HG02852 (cell line): ENCODE results near the gene PRRT3.

Experiments
- ATAC-seq: cut with Tn5 transposase; IDR thresholded peaks from one replicate; pipeline ENCODE4 v1.9.1; 2021; ENCODE audit warnings: mild to moderate bottlenecking, moderate library complexity; ENCODE audit not compliant: unreplicated experiment

PRRT3 gene

DNA sequence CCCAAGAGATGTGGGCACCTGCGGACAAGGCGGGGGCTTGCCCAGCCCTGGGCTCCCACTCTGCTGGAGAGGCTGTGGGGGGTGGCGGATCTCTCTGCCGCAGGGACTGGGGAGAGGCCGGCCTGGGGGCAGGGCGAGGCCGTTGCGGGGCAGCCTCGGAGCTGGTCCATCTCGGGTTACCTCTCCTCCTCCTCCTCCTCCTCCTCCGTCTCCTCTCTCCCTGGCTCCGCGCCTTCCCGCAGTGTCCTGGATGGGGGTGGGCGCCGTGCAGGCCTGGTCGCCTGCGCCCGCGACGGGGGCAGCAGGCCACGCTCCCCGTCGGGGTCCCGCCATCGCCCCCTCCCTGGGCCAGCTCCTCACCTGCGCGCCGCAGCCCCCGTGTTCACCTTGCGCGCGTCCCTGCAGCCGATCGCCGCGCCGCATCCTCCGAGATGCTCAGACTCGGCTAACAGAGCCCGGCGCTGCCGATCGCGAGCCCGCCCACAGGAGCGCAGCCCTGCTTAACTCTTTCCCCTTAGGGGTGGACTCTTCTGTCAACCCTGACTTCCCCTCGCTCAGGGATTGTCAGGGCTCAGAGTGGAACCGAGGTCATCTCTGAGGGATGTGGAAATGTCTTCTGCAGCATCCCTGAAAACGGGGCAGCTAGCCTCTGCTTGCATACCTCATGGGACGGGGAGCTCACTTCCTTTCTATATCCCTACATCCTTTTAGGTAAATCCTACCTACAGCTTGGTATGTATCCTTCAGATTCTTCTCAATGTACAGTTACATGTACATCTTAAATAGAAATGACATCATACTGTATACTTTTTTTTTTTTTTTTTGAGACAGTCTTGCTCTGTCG, at the start of gene PRRT3:
Gene PRRT3, minus strand, starts transcription at position 447 of the 844 bp plus-strand sequence. CDS start 2,293 bp downstream, outside the sequence.
- ATAC-seq, result peak; percentile 76

DNA sequence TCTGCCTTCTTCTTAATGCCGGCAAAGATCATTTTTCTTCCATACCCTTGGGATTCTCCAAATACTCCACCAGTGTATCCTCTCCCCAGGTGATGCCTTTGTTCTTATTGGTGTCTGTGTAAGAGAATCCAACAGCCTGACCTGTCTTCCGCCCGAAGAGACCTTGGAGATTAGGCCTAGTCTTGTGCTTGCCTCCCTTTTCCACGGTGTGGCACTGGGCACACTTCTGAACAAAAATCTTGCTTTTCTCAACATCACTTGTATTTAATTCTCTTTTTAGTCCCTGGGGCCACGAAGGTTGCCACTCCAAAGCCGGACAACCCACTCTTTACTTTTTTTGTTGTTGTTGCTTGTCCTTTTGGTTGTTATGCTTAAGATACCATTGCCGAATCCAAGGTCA, 48.5 kb upstream of the PRRT3 start:
- no peak for ATAC-seq

DNA sequence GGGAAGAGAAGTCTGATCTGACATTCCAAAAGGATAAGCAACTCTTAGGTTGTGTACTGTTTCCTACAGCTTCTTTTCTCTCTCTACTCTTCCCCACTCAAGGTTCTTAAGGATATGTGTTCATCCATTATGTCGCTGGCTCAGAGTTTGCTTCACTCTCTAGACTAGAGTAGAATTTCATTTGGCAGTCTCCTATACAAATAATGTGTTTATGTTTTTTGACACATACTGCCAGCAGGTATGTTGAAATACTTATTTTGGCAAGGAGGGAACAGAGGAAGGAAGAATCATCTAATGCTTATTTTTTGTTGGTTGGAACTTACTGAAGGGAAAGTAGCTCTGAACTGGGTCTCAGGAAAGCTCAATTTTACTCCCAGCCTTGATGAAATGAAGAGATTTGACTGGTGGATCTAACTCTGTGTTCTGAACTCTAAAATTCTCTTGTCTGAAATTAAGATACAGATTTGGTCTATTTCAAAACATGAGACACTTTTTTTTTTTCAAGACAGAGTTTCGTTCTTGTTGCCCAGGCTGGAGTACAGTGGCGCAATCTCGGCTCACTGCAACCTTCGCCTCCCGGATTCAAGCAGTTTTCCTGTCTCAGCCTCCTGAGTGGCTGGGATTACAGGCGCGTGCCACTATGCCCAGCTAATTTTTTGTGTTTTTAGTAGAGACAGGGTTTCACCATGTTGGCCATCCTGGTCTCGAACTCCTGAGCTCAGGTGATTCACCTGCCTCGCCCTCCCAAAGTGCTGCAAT, 42.1 kb upstream of the PRRT3 start:
- ATAC-seq, result no peak

DNA sequence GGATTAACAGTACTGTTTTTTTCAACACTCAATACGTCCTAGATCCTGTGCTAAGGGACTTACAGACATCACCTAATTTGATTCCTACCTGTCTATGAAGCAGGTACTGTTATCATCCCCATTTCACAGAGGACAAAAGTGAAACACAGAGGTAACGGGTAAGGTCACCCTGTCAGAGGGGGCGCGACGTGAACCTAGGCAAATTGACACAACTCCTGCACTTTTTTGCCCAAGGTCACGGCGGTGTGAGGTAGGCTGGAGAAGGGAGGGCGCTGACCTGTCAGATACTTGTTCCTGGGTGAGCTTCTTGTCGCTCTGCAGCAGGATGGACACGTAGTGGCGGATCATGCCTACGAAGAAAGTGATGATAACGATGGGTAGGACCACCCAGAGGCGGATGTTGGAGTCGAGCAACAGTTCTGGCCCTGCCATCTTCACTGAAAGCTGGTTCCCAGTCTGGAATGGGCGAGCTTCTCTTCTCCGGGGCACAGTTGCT, 34.1 kb upstream of the PRRT3 start:
- ATAC-seq, result peak; percentile 34

DNA sequence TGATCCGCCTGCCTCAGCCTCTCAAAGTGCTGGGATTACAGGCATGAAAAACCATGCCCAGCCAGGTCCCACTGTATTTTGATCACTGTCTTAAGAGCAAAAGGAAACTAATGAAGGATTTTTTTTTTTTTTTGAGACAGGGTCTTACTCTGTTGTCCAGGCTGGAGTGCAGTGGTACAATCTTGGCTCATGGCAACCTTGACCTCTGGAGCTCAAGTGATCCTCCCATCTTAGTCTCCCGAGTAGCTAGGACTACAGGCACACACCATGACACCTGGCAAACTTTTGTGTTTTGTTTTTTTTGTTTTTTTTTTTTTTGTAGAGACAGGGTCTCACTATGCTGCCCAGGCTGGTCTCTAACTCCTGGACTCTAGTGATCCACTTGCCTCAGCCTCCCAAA, 28.0 kb upstream of the PRRT3 start:
- ATAC-seq, result no peak

DNA sequence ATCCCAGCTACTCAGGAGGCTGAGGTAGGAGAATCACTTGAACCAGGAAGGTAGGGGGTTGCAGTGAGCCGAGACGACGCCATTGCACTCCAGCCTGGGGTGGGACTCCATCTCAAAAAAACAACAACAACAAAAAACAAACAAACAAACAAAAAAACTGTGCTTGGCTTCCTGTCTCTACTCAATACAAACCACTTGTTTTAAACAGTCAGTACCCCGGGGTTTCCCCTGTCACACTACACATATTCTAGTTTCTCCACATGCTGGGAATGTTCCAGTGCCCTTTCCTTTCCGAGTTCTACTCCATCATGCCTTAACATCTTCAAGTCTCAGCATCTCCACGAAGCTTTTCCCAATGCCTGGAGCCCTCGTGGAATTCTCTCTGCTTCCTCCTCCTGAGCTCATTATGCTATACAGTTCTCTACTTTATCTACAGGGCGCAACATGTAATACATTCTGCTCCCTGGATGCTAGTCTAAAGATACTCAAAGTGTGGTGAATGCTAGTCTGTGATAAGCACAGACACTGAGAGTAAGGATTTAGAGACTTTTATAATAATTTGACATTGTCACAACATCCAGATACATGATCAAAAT, 26.6 kb upstream of the PRRT3 start:
- ATAC-seq, result no peak

DNA sequence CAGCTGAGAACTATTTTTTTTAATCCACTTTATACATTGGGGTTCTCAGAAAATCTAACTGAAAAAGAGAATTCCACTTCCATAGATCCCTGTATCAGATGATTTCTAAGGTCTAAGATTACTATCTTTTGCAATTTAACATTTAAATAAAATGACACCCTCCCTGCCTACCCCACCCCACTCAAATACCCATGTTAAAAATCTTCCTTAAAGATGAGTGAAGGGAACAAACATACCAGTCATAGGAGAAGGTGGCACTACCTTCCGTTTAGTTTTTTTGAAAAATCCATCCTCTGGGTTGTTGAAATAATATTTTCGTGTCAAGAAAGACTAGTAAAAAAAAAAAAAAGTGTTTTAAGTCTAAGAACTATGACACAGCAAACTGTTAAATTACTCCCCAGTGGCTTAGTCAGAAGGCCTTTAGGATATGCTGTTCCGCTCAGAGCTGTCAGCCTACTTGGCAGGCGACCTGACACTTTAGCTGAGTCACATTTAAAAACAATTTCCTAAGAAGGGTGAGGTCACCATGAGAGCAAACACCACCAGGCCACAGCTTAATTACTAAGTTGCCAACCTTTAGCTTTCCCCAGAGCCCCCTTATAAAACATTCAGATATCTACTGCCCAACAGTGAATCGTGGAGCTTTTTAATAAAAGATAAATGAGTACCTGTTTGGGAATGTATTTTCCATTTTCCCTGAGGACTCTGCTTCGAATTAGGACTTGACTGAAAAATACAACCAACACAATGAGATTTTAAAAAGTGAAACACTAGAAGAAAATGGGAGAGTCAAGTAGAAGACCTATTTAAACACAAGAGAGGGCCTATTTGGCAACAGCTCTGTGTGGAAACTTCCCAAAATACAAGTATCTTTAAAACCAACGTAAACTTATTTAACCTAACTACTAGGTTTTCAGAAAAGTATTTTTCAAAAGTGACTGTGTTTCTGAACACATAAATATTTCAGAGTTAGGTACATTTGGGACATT, 24.8 kb upstream of the PRRT3 start:
- no peak for ATAC-seq

DNA sequence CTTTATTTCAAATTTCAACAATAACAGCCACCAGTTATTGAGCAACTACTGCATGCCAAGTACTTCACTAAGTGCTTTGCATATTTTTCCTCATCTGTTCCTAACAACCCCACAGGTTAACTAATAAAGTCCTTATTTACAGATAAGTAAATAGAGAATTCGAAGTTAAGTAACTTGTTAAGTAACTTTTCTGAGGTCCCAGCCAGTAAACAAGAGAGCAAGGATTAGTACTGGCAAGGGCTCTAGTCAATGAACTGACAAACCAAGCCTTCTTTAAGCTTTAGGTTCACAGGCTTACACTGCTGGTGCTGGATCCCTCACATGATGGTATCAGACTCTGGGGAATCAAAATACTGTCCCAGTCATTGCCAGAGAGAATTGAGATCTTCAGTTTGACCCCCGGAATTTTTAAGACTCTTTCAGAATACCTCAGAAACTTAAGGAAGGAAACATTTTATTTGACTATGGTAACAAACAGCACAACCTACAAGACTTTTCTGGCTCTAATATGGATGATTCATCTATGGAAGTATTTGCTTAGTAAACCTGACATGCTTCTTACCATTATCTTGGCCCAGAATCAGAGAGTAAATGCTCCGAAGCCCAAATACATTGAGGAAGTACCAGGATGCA, 17.9 kb upstream of the PRRT3 start:
- ATAC-seq, result no peak

DNA sequence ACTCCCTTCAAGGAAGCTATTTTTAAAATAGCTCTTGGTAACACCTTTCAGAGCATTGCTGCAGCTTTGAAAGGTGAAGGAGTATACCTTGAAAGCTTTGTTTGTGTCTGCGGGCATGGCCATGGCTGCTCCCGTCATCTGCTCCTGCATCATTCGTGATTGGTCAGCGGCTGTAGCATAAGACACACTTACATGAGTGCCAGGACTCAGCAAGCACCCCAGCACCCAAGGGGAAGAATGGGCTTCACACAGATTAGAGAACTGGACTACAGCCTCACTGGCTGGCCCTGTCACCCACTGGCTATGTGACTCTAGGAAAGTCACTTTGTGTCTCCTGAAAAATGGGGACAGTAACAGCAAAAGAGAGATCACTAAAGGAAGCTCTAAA, 17.4 kb upstream of the PRRT3 start:
- ATAC-seq, result no peak

DNA sequence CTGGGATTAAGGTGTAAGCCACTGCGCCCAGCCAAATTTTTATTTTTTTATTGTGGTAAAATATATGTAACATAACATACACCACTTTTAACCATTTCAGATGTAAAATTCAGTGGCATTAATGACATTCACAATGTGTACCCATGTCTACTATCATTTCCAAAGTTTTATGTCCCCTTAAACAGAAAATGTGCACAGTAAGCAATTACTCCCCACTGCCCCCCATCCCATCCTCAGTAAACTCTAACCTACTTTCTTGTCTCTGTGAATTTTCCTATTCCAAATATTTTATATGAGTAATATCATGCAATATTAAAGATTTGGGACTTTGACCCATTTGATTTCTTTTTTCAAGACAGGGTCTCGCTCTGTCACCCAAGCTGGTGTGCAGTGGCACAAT, 14.6 kb upstream of the PRRT3 start:
- ATAC-seq, result no peak

DNA sequence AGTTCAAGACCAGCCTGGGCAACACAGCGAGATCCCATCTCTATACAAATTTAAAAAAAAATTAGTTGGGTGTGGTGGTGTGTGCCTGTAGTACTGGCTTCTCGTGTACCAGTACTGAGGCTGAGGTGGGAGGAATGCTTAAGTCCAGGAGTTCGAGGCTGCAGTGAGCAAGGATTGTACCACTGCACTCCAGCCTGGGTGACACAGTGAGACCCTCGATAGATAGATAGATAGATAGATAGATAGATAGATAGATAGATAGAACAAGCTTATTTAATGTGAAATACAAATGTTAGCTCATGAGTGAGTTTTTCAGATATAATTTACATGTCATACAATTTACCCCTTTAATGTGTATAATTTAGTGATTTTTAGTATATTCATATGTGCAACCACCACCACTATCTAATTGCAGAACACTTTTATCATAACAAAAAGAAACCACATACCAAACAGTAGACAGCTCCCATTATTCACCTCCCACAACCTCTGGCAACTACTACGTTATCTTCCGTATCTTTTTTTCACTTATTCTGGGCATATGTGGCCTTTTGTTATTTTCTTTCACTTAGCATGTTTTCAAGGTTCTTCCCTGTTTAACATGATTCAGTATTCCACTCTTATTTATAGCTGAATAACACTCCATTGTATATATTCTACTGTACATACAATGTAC, 13.1 kb upstream of the PRRT3 start:
- no peak for ATAC-seq

DNA sequence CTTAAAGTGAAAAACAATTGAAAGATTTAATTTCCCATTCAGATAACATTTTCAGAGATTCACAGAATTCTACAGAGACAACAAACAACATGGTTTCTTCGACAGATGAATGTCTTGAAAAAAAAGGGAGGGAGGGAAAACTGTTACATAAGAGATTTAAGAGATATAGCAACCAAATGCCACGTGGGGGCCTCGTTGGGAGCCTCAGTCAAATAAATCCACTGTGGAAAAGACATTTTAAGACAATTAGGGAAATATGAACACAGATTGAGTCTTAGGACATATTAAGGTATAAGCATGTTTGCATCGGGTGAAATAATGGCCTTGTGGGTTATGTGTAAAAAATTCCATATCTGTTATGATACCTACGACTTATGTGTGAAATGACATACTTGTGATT, 5.0 kb upstream of the PRRT3 start:
- ATAC-seq, result no peak

DNA sequence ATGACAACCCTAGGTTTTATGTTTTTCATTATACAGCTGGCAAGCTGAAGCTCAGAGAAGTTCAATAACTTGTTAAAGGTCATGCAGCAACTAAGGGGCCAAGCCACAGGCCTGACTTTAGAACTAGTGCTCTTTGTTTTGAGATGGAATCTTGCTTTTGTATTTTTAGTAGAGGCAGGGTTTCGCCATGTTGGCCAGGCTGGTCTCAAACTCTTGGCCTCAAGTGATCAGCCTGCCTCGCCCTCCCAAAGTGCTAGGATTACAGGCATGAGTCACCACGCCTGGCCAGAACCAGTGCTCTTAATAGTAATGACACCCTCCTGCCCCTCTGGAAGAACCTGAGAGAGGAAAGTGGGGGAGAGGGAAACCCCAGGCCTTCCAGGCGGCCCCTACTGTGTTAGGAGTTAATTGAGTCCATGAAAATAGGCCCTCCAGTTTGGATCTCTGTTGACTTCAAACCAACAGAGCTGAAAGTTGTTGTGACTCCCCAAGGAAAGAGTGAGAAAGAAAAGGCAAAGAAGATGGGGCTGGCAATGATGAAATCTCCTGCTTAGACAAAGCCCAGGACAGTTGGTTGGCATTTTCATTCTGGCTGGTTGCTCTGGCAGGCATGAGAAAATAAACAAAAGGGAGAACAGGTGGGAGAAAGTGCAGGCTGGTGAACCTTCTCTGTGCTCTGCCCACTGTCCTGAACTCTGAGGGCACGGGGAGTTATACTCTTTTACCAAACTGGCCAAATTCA, 3.6 kb upstream of the PRRT3 start:
- no peak for ATAC-seq

DNA sequence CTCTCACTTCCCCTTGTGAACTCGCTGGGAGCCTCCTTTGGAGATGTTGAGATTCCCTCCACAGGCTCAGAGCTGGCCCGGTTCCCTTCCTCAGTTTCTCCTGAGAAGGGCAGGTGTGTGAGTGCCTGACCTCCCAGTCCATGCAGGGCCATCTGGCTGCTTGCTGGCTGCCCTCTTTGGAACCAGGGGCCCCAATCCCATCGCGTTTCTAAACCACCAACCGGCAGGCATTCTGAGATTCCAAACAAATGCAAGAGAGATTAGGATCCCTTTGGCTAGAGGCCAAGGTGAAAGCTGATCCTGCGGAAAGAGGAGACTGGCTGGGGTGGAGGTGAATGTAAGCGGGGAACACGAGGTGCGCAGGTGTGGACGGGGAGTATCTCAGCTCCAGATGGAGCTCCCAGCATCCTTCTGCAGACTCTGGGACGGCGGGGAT, 2.9 kb upstream of the PRRT3 start:
- no peak for ATAC-seq

DNA sequence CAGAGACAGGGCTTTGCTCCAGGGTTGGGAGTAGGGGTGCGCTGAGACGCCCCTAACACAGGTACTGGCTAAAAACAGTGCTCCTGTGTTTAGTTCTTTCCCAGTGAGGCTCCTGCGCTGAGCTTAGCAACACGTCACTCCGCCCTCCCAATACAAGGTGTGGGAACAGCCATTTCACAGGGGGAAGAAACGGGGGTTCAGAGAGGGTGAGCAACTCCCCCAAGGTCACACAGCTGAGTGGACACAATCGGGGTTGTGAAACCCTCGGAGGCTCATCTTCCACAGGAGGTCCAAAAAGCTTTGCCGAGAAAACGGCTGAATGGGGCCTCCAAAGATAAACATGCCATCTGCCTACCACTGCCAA, 628 bp downstream of the PRRT3 start:
- peak; percentile 5 for ATAC-seq

DNA sequence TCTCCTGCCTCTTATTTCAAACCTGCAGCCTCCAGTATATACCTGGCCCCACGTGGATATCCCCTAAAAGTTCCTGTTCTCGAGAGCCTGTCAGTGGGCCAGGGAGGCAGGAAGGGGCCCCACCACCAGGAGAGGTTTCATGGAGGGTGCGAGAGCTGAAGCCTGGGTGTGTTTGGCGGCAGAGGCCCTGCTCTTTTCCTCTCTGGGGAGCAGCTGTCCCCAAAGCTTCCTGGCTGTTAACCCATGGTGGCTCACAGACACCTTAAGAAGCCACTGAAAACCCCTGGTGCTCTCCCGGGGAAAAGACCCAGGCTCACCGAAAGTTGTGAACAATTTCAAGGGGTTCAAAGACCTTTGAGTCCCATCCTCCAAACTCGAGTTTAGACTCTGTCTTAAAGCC, 1.1 kb downstream of the PRRT3 start:
- peak; percentile 41 for ATAC-seq

DNA sequence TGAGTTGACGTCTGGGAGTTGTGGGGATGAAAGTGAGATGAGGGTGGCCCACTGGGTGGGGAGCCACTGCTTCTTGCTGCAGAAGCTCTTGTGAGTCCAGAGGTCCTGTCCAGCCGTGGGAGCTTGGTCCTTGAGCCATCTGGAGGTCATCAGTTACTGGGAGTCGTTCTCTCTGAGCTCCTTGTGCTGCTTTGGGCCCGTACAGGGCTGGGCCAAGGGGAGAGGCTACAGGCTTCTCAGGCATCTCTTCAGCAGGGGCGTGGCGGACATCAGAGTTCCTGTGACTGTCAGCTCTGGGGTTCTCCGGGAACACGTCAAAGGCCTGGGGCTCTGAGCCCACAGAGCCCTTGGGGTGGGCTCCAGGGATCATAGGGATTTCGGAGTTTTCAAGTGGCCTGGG, 2.6 kb downstream of the PRRT3 start:
- no peak for ATAC-seq

DNA sequence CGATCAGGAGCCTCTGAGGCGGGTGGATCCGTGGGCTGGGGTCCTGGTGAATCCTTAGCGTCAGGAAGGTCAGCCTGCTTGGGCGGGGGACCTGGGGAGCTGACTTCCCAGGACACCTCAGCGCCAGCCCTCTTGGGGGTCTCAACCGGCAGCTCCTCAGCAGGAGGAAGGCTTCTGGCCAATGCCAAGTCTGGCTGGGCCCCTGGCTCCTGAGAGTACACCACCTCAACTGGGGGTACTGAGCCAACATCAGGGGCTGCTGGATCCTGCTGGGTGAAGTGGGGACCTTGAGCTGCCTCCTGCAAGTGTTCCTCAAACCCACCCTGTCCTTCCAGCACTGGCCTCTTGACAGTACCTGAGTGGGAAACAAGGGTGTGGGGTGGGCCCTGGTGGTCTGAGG, 3.1 kb downstream of the PRRT3 start:
- no peak for ATAC-seq

DNA sequence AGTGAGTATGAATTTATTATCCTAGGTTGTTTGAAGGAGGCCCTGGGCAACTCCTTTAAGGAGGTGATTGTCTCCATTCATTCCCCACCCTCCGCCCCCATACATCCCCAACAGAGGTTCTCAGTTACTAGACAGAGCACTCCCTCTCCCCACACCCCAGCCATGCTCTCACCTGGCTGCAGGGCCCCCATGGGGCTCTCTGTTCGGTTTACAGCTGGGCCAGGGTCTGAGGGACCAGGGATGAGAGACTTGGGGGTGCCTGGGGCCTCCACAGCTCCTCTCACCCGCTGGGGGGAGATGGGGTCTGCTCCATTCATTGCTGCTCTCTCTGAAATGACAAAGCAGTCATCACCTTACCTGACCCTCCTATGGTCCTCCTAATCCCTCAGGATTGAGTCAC, 3.6 kb downstream of the PRRT3 start:
- ATAC-seq, result no peak
